ENCODE results near the gene RRBP1. TPM values are rescaled to one million over a fixed set of nuclear protein-coding genes. Genes with fewer than 3 reads are reported as not detected.

Gene RRBP1
- total RNA-seq, 1 donor from 2014 or later = 65.0 TPM

DNA sequence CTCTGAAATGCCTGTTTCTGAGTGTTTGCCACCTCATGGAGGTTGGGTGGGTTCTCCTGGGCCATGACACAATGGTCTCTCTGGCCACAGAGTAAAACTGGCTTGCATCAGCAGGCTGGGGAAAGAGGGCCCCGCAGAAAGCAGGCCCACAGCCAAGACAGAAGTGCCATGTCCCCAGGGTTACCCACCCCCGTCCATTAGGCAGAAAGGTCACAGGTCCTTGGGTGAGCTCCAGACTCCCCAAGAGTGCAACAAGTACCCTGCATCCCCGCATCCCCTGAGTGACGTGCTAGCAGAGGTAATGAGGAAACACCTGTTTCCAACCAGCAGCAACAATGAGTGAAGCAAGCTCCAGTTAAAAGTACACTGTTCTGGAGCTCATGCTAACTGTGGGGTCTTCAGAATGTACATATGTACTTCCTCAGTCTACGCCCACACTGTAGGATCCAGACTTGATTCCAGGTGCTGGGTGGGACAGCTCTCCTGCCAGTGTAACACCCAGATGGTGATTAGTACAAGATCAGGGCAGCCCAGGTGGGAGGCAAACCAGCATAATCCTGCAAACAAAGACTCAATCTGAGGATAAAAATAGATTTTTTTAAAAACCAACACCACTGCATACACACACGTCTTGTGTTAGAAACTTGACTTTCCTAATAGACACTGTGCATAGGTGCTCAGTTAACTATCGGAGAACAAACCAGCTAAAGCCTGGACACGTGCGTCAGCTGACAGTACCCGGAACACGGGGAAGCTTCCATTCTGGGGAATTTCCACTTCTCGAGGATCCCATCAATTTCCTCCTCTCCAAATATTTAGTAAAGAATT, 31.5 kb downstream of the RRBP1 start:
- FAIRE-seq = no peak
- Histone ChIP-seq H3K36me3 (ENCODE audit: control insufficient read depth, insufficient read depth, low read length) (peaks cover 10% of the 10 kb centered on the region), H3K4me3 (ENCODE audit: low read depth, low read length) (no peak overlapping the region), H3K27me3 (ENCODE audit: control insufficient read depth, insufficient read depth, low read length) (no peaks in the 10 kb centered on the region)
- TF ChIP-seq, protein P1, sequence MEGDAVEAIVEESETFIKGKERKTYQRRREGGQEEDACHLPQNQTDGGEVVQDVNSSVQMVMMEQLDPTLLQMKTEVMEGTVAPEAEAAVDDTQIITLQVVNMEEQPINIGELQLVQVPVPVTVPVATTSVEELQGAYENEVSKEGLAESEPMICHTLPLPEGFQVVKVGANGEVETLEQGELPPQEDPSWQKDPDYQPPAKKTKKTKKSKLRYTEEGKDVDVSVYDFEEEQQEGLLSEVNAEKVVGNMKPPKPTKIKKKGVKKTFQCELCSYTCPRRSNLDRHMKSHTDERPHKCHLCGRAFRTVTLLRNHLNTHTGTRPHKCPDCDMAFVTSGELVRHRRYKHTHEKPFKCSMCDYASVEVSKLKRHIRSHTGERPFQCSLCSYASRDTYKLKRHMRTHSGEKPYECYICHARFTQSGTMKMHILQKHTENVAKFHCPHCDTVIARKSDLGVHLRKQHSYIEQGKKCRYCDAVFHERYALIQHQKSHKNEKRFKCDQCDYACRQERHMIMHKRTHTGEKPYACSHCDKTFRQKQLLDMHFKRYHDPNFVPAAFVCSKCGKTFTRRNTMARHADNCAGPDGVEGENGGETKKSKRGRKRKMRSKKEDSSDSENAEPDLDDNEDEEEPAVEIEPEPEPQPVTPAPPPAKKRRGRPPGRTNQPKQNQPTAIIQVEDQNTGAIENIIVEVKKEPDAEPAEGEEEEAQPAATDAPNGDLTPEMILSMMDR (IDR thresholded peaks at IDR 0.05; ENCODE audit: insufficient read depth, low read length, severe bottlenecking) = no peak
- DNase-seq (ENCODE audit: low read depth) = no peak

DNA sequence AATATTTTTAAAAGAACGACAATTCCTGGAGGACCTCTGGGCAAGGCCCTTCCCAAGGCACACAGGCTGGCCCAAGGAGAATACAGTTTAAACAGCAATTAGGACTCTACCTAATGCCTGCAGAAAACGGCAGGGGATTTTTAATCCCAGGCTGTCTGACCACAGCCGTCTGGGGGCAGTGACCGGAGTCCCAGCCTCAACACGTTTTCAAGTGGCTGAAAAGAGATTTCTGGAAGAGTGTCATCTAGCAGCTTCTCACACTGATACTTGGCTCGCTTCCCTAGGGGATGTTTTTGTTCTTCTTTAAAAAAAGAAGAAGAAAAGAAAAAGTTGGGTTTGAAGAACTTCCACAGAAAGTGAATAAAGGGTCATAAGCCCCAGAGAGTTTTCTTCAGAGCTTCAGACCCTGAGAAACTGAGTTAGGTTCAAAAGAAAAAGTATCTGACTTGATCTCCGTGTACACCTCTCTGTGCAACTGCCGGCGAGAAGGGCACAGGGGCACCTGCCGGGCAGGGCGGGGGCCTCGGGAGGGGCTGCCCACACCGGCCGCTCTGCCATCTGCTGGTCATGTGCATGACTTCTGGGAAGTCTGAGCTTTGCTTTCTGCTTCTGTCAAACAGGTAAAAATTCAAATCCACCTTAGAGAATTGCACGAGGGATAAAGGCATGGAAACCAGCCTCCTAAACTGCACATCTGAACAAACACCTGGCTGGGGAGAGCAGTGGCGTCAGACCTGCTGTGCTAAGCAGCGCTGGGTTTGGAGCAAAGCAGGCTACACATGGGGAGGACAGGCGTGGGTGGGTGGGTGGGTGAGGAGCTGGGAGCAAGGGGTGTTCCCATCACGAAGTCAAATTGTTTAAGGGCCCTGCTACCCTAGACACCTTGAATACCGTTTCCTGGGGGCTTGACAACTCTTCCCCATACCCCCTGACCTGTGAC, 33.0 kb downstream of the RRBP1 start:
- FAIRE-seq = no peak
- Histone ChIP-seq H3K27me3 (ENCODE audit: control insufficient read depth, insufficient read depth, low read length) (no peaks in the 10 kb centered on the region), H3K4me3 (ENCODE audit: low read depth, low read length) (no peak overlapping the region), H3K36me3 (ENCODE audit: control insufficient read depth, insufficient read depth, low read length) (peaks cover 8% of the 10 kb centered on the region)
- DNase-seq (ENCODE audit: low read depth) = no peak
- TF ChIP-seq, protein P1 (IDR thresholded peaks at IDR 0.05; ENCODE audit: insufficient read depth, low read length, severe bottlenecking) = peak; percentile 70

DNA sequence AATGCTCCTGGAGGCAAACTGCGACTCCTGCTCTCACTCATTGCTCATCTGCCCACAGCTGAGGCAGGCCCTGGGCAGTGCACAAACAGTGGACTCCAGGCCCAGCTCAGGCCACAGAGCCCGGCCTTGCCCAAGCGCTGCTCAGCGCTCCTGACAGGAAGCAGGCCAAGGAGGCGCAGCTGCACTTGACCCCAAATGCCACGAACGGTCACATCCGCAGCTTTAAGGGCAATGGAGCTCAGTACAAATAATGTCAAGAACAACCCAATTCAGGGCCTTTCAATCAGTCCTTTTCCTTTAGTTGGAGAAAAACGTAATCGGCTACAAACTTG, 33.8 kb downstream of the RRBP1 start:
- Histone ChIP-seq H3K36me3 (ENCODE audit: control insufficient read depth, insufficient read depth, low read length) (peaks cover 9% of the 10 kb centered on the region), H3K4me3 (ENCODE audit: low read depth, low read length) (no peak overlapping the region)
- FAIRE-seq = no peak

DNA sequence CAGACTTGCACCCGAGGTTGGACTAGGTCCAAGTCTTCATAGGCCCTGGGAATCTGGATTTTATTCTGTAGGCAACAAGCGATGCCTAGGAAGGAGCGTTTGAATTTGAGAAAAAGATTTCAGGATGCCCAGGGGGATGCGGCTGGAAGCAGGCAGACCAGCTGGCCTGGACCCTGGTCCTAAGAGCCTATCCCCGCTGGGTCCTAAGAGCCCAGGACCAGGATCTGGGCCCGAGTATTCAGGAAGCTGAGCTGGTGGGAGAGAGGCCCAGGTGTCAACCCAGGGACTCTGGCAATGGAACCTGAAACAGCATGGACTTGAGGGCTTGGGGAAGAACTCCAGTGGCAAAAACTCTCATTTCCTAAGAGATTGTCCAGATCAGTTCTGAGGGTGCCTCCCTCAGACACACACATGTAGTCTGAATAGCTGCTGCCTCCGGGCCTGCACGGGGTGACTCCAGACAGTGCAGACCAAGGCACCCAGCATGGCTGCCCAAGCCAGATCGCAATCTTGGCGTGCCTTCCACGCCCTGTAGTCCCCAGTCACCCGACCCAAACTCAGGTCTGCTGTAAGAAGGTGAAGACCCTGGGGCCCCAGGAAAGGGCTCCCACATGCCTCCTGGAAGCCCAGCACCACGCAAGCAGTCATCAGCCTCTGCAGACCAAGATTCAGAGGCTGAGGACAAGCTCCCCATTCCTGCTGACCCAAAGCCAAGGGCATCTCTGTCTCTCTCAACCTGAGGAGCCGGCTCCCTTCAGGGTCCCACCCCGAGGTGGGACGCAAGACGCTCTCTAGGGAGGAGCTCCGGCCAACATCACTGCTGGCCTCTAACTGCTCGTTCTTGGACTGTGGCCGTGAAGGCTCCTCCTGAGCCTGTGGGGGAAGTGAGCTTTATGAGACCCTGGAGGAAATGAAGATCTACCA, 34.4 kb downstream of the RRBP1 start:
- DNase-seq (ENCODE audit: low read depth) (no peak), FAIRE-seq (no peak)
- Histone ChIP-seq H3K36me3 (ENCODE audit: control insufficient read depth, insufficient read depth, low read length) (peaks cover 9% of the 10 kb centered on the region), H3K4me3 (ENCODE audit: low read depth, low read length) (no peak overlapping the region), H3K27me3 (ENCODE audit: control insufficient read depth, insufficient read depth, low read length) (no peaks in the 10 kb centered on the region)
- TF ChIP-seq, protein P1 (IDR thresholded peaks at IDR 0.05; ENCODE audit: insufficient read depth, low read length, severe bottlenecking) = no peak

More for the DNA sequence above, 33.8 kb downstream of the RRBP1 start:
- no peaks in the 10 kb centered on the region for H3K27me3 ChIP-seq (ENCODE audit: control insufficient read depth, insufficient read depth, low read length)
- no peak for DNase-seq (ENCODE audit: low read depth)
- TF ChIP-seq, protein P1 (IDR thresholded peaks at IDR 0.05; ENCODE audit: insufficient read depth, low read length, severe bottlenecking) = no peak

DNA sequence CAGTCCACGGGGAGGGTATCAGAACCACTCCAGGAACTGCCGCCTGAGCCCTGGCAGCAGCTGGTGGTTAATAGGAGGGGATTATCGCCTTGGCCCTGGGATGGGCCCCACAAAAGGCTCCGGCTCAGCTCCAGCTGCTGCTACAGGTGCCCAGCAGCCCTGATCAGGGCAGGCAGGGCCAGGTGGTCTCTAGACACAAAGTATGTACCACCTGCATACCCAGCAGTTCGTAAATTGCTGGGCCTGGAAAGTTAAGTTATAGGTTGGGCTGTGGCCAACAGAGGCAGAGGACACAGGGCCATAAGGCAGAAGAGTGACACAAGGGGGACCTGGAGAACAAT, 35.1 kb downstream of the RRBP1 start:
- Histone ChIP-seq H3K4me3 (ENCODE audit: low read depth, low read length) (no peak overlapping the region), H3K36me3 (ENCODE audit: control insufficient read depth, insufficient read depth, low read length) (peaks cover 13% of the 10 kb centered on the region), H3K27me3 (ENCODE audit: control insufficient read depth, insufficient read depth, low read length) (no peaks in the 10 kb centered on the region)
- FAIRE-seq (no peak), DNase-seq (ENCODE audit: low read depth) (no peak)
- TF ChIP-seq, protein P1 (IDR thresholded peaks at IDR 0.05; ENCODE audit: insufficient read depth, low read length, severe bottlenecking) = no peak
